Activated CD4-positive, alpha-beta T cell treated with anti-CD3 and anti-CD28 coated beads, Interleukin-2, amount 50 U/mL, for 4 hours (primary cell): ENCODE data around the gene DDI2.

Source experiments
- DNase-seq, 2 experiments: peaks; one replicate each; pipeline ENCODE4 v3.0.0-alpha.2; 2020

DDI2 gene

GRCh38 chr1:15605398-15606383, 11.6 kb upstream of the DDI2 start:
- DNase-seq: no peak

DNA sequence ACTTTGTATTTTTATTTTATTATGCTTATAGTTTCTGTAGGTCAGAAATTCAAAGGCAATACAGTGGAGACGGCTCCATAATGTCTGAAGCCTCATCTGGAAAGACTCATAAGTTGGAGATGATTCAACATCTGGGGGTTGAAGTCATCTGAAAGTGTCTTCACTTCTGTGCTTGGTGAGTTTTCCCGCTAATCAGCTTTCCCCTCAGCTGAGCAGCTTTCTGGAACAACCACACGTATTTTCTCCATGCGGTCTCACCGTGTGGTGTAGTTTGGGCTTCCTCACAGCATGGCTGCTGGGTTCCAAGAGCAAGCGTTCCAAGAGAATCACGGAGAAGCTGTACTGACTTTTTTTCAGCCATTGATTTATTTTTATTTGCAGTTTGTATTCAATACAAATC, 7.6 kb upstream of the DDI2 start:
- no peak for DNase-seq

- DNase-seq: no peak
Measured at GRCh38 chr1:15610167-15610566, 7.1 kb upstream of the DDI2 start.

DNA sequence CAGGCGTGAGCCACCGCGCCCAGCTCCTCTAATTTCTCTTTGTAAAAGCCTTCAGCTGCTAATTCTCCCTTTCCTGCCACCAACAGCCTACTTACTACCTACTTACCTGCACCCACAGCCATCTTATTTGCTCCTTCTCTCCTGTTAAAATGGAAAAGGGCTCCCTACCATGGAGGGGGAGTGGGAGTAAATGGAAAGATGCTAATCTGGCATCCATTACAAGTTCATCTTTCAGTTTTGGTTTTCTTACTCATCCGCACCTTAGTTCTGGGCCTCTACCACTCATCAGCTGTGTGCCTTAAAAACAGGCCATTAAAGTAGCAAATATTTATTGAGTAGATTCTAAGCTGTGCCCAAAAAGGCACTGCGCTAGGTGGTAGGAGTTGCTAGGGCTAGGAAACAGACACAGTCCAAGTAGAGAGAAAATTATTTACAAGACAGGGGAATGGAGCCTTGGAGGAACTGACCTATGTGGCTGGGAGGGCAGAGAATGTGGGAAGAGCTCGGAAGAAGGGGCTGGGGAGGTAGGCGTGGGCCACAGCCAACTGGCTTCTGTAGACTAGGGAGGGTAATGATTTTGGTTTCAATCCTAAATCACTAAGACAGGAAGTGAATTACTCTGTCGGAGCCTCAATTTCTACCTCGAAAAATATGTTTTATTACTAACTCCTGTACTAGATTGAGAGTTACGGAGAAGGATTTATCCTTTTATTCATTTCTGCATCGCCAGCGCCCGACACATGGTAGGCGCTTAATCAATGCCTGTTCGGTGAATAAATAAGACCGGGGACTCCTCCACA, 685 bp upstream of the DDI2 start:
- no peak for DNase-seq

DNA sequence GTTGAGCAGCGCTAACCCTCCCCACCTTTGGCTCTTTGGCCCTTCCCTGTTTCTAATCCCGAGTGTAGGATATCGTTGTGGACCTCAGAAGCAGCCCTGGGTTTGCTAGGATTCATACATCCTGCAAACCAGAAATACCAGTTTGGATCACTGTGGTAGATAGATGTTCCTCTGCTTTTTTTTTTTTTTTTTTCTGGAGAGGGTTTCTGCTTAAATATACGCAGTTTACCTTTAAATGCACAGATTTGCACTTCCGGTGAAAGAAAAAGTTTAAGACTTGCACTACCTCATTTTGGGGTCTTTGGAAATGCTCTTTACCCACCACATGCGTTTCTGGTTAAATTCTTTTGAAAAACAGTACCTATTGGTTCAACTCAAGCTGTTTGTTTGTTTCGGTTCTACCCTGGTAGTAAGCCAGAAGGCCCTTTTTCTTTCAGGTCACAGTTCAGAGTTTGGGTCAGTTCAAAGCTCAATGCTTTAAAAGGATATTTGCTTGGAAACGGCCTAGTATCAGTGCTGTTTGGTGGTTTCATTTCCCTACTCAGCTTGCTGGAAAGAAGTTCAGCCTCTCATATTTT, 908 bp downstream of the DDI2 start:
- DNase-seq: no peak

DNA sequence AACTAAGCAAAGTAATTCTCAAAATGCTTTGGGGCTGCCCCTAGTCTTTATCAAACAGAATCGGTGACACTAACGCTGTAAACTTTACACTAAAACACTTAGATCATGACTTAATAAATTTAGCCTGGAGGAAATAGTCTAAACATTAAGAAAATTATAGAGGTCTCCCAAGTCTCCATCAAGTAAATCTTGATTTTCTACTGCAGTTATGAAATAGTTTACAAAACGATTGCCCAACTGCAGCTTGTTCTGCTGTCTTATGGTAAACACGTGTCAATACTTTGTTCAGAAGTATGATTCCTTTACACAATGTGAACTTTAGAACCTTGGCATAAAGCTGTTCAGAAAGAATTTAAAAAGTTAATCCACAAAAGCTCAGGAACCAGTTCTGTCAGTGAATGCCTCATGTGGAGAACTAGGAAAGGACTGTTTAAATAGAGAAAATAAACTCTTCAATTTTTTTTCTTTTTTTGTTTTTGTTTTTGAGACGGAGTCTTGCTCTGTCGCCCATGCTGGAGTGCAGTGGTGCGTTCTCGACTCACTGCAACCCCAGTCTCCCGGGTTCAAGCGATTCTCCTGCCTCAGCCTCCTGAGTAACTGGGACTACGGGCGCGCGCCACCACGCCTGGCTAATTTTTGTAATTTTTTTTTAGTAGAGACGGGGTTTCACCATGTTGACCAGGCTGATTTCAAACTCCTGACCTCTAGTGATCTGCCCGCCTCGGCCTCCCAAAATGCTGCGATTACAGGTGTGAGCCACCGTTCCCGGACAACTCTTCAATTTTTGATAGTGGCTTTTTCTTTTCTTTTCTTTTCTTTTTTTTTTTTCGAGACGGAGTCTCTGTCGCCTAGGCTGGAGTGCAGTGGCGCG, 1.6 kb downstream of the DDI2 start:
- no peak for DNase-seq

DNA sequence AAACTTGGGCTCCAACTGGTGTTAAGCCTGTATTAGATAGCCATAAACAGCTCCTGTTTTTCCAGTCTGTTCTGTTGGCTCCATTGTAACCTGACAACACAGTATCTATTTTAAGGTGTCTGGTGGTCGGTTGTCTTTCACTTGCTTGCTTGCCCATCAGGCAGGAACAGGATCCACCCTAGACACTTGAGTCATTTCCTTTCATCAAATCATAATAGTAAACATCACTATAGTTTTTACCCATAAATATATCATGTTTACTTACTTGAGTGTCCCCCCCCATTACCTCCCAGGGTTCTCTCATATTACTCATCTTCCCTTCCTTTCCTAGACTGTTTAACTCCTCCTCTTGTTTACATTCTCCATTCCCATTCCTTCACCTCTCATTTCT, 2.9 kb downstream of the DDI2 start:
- no peak for DNase-seq

DNA sequence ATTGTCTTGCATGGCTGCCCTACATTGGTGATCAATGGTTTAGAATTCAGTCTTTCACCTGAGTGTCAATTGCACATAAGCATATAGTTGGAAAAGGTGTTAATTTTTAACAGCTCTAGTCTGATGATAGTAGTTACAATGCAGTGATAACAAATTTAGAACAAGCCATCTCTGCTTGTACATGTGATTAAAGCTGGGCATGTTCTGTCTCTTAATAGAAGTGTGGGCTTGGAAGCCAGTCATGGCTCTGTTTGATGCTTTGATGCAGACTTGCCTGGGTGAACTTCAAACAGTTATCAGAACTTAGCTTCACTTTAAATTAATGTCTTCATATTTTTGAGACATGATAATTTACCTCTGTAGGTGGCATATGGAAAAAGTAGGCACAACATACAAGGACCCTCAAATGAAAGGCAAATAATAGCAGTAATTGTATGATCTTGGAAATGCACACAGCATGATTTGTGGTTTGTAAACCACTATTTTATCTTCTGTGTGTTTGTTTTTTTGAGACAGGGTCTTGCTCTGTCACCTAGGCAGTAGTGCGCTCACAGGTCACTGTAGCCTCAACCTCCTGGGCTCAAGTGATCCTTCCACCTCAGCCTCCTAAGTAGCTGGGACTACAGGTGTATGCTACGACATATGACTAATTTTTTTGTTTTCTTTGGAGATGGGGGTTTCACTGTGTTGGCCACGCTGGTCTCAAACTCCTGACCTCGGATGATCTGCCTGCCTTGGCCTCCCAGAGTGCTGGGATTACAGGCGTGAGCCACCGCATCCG, 3.8 kb downstream of the DDI2 start:
- DNase-seq: no peak

DNA sequence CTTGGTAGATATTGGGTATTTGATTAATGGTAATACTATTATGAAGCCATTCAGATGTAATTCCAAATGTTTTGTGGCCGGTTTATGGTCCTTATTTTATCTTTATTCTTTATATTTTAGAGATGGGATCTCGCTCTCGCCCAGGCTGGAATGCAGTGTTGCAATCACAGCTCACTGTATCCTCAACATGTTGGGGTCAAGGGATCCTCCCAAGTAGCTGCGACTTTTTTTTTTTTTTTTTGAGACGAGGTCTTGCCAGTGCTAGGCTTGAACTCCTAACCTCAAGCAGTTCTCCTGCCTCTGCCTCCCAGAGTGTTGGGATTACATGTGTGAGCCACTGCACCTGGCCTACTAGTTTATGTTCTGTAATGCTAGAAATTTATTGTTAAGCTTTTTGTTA, 4.7 kb downstream of the DDI2 start:
- DNase-seq: no peak

DNA sequence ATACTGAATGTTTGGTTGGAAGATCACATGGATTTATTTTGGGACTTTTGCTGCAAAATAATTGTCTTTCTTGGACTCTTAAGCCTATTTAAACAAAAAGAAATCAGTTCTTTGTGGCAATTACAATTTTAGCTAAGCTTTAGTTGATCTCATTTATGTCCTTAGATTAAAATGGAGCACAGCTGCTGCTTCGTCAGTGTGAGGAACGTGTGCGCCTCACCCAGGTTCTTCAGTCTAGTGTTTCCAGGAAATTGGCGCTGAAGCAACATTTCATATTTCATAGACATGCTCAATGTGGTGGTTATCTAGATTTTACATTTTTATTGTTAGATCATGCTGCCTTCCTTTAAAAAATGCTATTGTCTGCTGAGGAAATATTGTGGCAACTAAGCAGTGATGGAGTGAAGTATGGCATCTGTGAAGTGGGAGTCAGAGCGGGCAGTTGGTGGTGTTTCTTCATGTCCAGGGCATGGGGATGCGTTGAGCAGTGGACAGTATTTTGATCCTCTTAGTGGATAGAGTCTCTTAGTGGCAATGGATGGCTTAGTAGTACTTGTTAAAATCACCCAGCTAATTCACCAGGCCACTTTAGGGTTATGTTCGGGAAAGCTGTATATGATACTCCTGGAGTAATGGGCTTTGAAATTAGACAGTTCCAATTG, 5.6 kb downstream of the DDI2 start:
- no peak for DNase-seq

- DNase-seq: no peak
Measured at GRCh38 chr1:15623435-15623834, 6.2 kb downstream of the DDI2 start.

GRCh38 chr1:15624133-15624714, 7.0 kb downstream of the DDI2 start:
- DNase-seq: no peak

GRCh38 chr1:15625056-15625917, 8.0 kb downstream of the DDI2 start:
- no peak for DNase-seq

GRCh38 chr1:15626269-15626950, 9.2 kb downstream of the DDI2 start:
- DNase-seq: no peak

GRCh38 chr1:15627343-15627988, 10.2 kb downstream of the DDI2 start:
- no peak for DNase-seq

- DNase-seq: no peak
Measured at GRCh38 chr1:15628003-15628402, 10.7 kb downstream of the DDI2 start.

GRCh38 chr1:15633756-15634420, 16.6 kb downstream of the DDI2 start:
- no peak for DNase-seq

- no peak for DNase-seq
Measured at GRCh38 chr1:15636436-15636835, 19.2 kb downstream of the DDI2 start.
